ENCODE measurements around the gene DNASE2B. TPM values are rescaled to one million over a fixed set of nuclear protein-coding genes. Genes with fewer than 3 reads are reported as not detected.

Gene DNASE2B
- polyA plus RNA-seq, 3 donors, result not detected

DNA sequence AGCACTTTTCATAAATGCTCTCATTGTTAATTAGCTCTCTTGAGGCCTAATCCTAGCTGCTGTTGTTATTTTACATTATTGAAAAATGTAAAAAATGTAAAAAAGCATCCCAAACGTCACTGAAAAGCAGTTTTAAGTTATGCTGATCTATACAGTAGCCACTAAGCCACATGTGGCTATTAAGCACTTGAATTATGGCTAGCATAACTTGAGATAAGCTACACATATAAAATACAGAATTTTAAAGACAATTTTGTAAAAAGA, 18.4 kb upstream of the DNASE2B start:
- Histone ChIP-seq H3K9me3 (replicated peaks in 1 of 2; ENCODE audit: control insufficient read depth in 1 of 2, insufficient read depth in 1 of 2, low read length in 2 of 2) (no peaks in the 10 kb centered on the region), H3K27me3 (ENCODE audit: control insufficient read depth in 2 of 2, insufficient read depth in 2 of 2, low read length in 2 of 2) (no peaks in the 10 kb centered on the region), H3K36me3 (replicated peaks in 1 of 2; ENCODE audit: control insufficient read depth in 1 of 2, insufficient read depth in 2 of 2, low read length in 2 of 2) (no peaks in the 10 kb centered on the region), H4K20me1 (ENCODE audit: insufficient read depth, low read length) (no peaks in the 10 kb centered on the region), H3K4me1 (ENCODE audit: control insufficient read depth in 1 of 2, insufficient read depth in 2 of 2, low read length in 2 of 2) (peaks cover 7 to 12% of the 10 kb centered on the region in 2 donors), H2AFZ (ENCODE audit: insufficient read depth, low read depth, low read length, poor library complexity, severe bottlenecking) (no peak overlapping the region), H3K79me2 (ENCODE audit: insufficient read depth, low read length) (no peaks in the 10 kb centered on the region), H3K27ac (ENCODE audit: low read depth in 1 of 2, low read length in 2 of 2) (peak overlapping the region in 1 of 2 donors; percentile 9), H3K4me3 (replicated peaks in 1 of 3; ENCODE audit: low read depth in 2 of 3, low read length in 3 of 3) (no peak overlapping the region), H3K9ac (ENCODE audit: insufficient read depth, low read length, poor library complexity, severe bottlenecking) (no peak overlapping the region), H3K4me2 (replicated peaks; ENCODE audit: extremely low read depth, low read length, poor library complexity, severe bottlenecking) (no peak overlapping the region)
- Mint-ChIP-seq H3K36me3 (no peaks in the 10 kb centered on the region), H3K4me3 (no peak overlapping the region), H3K9me3 (no peaks in the 10 kb centered on the region), H3K27ac (no peak overlapping the region), H3K27me3 (ENCODE audit: low read depth in 3 of 3) (no peaks in the 10 kb centered on the region), H3K4me1 (peaks cover 3% of the 10 kb centered on the region)
- no CpG with 5 or more reads among the region's 1 CpG for WGBS (ENCODE audit: insufficient coverage)
- intact Hi-C loops (cut with micrococcal nuclease), result loop anchor here in 1 of 2 donors (5.0 kb wide), 1 partner anchor 42 kb away; no protein-coding TSS in a partner anchor
- TF ChIP-seq CTCF (IDR thresholded peaks at IDR 0.05), result no peak
- DNase-seq, result no peak

GRCh38 chr1:84382127-84382526, 16.2 kb upstream of the DNASE2B start:
- no peak overlapping the region for H3K4me2 ChIP-seq (replicated peaks; ENCODE audit: extremely low read depth, low read length, poor library complexity, severe bottlenecking)
- TF ChIP-seq CTCF (IDR thresholded peaks at IDR 0.05), result no peak
- no peak for DNase-seq
- H3K27ac ChIP-seq (ENCODE audit: low read depth in 1 of 2, low read length in 2 of 2), result no peak overlapping the region
- no peaks in the 10 kb centered on the region for H3K27me3 Mint-ChIP-seq (ENCODE audit: low read depth in 3 of 3)
- H3K36me3 ChIP-seq (replicated peaks in 1 of 2; ENCODE audit: control insufficient read depth in 1 of 2, insufficient read depth in 2 of 2, low read length in 2 of 2), result no peaks in the 10 kb centered on the region
- no peaks in the 10 kb centered on the region for H3K9me3 Mint-ChIP-seq
- H3K4me1 Mint-ChIP-seq, result peaks cover 3% of the 10 kb centered on the region
- H3K27ac Mint-ChIP-seq, result no peak overlapping the region
- WGBS (ENCODE audit: insufficient coverage), result 89% methylated on average over 1 of the region's 3 CpGs
- H3K4me3 Mint-ChIP-seq, result no peak overlapping the region
- no peaks in the 10 kb centered on the region for H4K20me1 ChIP-seq (ENCODE audit: insufficient read depth, low read length)
- H2AFZ ChIP-seq (ENCODE audit: insufficient read depth, low read depth, low read length, poor library complexity, severe bottlenecking), result no peak overlapping the region
- H3K79me2 ChIP-seq (ENCODE audit: insufficient read depth, low read length), result no peaks in the 10 kb centered on the region
- H3K9ac ChIP-seq (ENCODE audit: insufficient read depth, low read length, poor library complexity, severe bottlenecking), result no peak overlapping the region
- no peak overlapping the region for H3K4me3 ChIP-seq (replicated peaks in 1 of 3; ENCODE audit: low read depth in 2 of 3, low read length in 3 of 3)
- peaks cover 7 to 12% of the 10 kb centered on the region in 2 donors for H3K4me1 ChIP-seq (ENCODE audit: control insufficient read depth in 1 of 2, insufficient read depth in 2 of 2, low read length in 2 of 2)
- no peaks in the 10 kb centered on the region for H3K27me3 ChIP-seq (ENCODE audit: control insufficient read depth in 2 of 2, insufficient read depth in 2 of 2, low read length in 2 of 2)
- H3K9me3 ChIP-seq (replicated peaks in 1 of 2; ENCODE audit: control insufficient read depth in 1 of 2, insufficient read depth in 1 of 2, low read length in 2 of 2), result no peaks in the 10 kb centered on the region
- intact Hi-C loops (cut with micrococcal nuclease), result no loop called here
- no peaks in the 10 kb centered on the region for H3K36me3 Mint-ChIP-seq
